Measurements from ENCODE around the gene PACRG. TPM values are rescaled to one million over a fixed set of nuclear protein-coding genes. Genes with fewer than 3 reads are reported as not detected.

Gene PACRG
- total RNA-seq, 6 donors from 2014 or later: 0.52 to 15.3 (median 3.1) TPM

DNA sequence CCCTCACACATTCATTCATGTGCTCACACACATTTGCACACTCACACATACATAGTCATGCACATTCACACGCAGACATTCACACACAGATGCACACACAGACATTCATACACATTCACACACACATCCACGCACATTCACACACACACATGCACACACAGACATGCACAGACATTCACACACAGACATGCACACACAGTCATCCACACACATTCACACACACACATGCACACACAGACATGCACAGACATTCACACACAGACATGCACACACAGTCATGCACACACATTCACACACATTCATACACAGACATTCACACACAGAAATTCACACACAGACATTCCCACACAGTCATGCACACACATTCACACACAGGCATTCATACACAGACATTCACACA lies 147.3 kb downstream of the PACRG start:
- ATAC-seq (ENCODE audit: low FRiP score in 2 of 2) (no peak), DNase-seq (no peak)
- Histone ChIP-seq H3K4me1 (no peaks in the 10 kb centered on the region), H3K27me3 (no peaks in the 10 kb centered on the region), H3K36me3 (no peaks in the 10 kb centered on the region), H3K4me3 (no peak overlapping the region), H3K9me3 (no peaks in the 10 kb centered on the region), H3K27ac (no peak overlapping the region)
- WGBS, 2 donors: 94% methylated on average over 2 of the region's 2 CpGs
- TF ChIP-seq POLR2AphosphoS5 (IDR thresholded peaks at IDR 0.05) (no peak), EP300 (IDR thresholded peaks at IDR 0.05) (no peak), POLR2A (IDR thresholded peaks at IDR 0.05) (no peak)
- TF ChIP-seq, protein P1, sequence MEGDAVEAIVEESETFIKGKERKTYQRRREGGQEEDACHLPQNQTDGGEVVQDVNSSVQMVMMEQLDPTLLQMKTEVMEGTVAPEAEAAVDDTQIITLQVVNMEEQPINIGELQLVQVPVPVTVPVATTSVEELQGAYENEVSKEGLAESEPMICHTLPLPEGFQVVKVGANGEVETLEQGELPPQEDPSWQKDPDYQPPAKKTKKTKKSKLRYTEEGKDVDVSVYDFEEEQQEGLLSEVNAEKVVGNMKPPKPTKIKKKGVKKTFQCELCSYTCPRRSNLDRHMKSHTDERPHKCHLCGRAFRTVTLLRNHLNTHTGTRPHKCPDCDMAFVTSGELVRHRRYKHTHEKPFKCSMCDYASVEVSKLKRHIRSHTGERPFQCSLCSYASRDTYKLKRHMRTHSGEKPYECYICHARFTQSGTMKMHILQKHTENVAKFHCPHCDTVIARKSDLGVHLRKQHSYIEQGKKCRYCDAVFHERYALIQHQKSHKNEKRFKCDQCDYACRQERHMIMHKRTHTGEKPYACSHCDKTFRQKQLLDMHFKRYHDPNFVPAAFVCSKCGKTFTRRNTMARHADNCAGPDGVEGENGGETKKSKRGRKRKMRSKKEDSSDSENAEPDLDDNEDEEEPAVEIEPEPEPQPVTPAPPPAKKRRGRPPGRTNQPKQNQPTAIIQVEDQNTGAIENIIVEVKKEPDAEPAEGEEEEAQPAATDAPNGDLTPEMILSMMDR (IDR thresholded peaks at IDR 0.05): no peak

DNA sequence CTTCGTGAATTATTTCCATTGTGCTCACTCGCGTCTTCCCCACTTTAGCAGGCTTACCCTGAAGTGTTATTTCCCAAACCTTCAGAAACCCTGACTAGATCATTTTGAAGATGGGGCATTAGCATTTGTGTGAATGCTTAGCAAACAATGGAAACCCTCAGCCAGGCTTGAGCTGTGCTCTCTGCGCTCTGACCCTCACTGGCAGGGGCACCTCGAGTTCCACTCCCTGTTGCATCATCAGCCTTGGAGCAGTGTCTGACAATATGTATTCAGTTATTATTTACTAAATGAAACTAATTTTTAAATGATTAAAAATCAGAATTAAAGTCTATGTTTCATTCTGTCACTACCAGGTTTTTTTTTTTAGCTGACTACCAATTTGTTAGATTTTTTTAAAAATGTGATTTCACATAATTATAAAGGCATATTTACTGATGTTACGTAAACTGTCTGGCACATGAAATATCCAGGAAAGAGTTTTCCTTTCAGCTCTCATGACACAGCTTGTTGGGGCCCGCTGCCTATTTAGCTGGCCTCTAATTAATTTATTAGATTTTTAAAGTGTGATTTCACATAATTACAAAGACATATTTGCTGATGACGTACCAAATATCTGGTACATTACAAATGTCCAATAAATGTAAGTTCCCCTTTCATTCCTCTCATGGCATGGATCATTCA lies 155.2 kb downstream of the PACRG start:
- H3K9me3 ChIP-seq: no peaks in the 10 kb centered on the region
- ATAC-seq (ENCODE audit: low FRiP score in 2 of 2) (no peak), DNase-seq (no peak)
- H3K27me3 ChIP-seq: no peaks in the 10 kb centered on the region
- TF ChIP-seq EP300 (IDR thresholded peaks at IDR 0.05): no peak
- TF ChIP-seq POLR2AphosphoS5 (IDR thresholded peaks at IDR 0.05): no peak
- TF ChIP-seq, protein P1 (IDR thresholded peaks at IDR 0.05): no peak
- TF ChIP-seq POLR2A (IDR thresholded peaks at IDR 0.05): no peak
- no peaks in the 10 kb centered on the region for H3K4me1 ChIP-seq
- H3K27ac ChIP-seq: no peak overlapping the region
- H3K4me3 ChIP-seq: no peak overlapping the region
- H3K36me3 ChIP-seq: no peaks in the 10 kb centered on the region
- 83 to 86% methylated on average over 8 of the region's 8 CpGs for WGBS, 2 donors

DNA sequence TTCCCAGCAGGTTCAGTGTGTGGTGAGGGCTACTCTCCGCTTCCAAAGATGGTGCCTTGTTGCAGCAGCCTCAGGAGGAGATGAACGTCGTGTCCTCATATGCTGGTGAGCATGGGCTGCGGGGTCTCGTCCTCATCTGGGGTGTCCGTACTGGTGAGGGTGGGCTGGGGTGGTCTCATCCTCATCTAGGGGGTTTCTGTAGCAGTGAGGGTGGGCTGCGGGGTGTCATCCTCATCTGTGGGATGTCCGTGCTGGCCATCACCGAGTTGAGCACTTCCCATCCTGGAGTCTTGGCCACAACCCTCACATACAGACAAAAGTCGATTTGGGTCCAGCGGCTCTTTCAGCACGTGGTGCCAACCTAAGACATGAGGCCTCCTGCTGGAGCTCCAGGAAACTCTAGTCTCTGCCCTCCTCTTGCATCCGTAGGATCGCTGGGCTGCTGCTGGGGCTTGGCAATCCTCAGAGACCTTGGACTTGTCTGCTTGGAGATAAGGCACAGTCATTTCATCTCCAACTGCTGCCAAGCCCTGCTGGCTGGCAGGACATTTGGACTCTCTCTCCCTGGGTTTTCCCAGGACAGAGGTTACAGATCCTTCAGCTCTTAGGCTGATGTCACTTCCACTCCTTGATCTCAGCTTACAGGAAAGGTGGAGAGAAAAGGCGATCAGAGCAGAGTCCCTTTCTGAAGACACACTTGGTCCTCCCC lies 160.4 kb downstream of the PACRG start:
- Histone ChIP-seq H3K4me1 (no peaks in the 10 kb centered on the region), H3K4me3 (no peak overlapping the region), H3K36me3 (no peaks in the 10 kb centered on the region), H3K27ac (no peak overlapping the region), H3K27me3 (no peaks in the 10 kb centered on the region), H3K9me3 (no peaks in the 10 kb centered on the region)
- ATAC-seq (ENCODE audit: low FRiP score in 2 of 2) (peak in 1 of 2 donors; percentile 10), DNase-seq (peak in 1 of 2 donors; percentile 3)
- WGBS, 2 donors: 83 to 89% methylated on average over 7 to 14 of the region's 15 CpGs
- TF ChIP-seq, protein P1 (IDR thresholded peaks at IDR 0.05): no peak
- TF ChIP-seq POLR2AphosphoS5 (IDR thresholded peaks at IDR 0.05) (no peak), EP300 (IDR thresholded peaks at IDR 0.05) (no peak), POLR2A (IDR thresholded peaks at IDR 0.05) (no peak)

DNA sequence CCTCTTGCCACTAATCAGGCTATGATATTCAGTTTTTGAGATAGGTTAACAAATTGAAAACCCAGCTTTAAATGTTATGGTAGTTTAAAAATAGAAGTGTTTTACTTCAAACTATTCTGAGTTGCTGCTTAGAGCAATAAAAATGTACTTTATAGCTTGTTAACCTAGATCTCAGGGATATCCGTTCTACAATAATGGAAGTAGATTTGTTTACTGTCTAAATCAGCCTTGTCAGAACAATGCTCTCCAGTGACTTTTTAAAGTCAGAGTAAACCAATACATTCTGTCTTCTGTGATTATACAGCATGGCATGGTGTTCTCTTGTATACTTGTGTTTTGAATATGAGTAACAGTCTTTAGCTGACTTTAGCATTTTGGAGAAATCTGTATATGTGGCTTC lies 161.5 kb downstream of the PACRG start:
- ATAC-seq (ENCODE audit: low FRiP score in 2 of 2) (no peak), DNase-seq (no peak)
- Histone ChIP-seq H3K4me3 (no peak overlapping the region), H3K4me1 (no peaks in the 10 kb centered on the region), H3K27me3 (no peaks in the 10 kb centered on the region), H3K27ac (no peak overlapping the region), H3K9me3 (no peaks in the 10 kb centered on the region), H3K36me3 (no peaks in the 10 kb centered on the region)
- TF ChIP-seq POLR2A (IDR thresholded peaks at IDR 0.05) (no peak), EP300 (IDR thresholded peaks at IDR 0.05) (no peak), POLR2AphosphoS5 (IDR thresholded peaks at IDR 0.05) (no peak)
- TF ChIP-seq, protein P1 (IDR thresholded peaks at IDR 0.05): no peak
- WGBS, 2 donors: 34 to 52% methylated on average over 1 of the region's 1 CpG

All from upper lobe of left lung (tissue), 6 donors.